Measurements from ENCODE around the gene ILRUN. TPM values are rescaled to one million over a fixed set of nuclear protein-coding genes. Genes with fewer than 3 reads are reported as not detected.

The ILRUN gene
- total RNA-seq, 1 donor from 2014 or later = 84.4 TPM

- POLR2A ChIA-PET = no interaction called here
- H3K27ac Mint-ChIP-seq = no peak overlapping the region
- intact Hi-C loops (cut with micrococcal nuclease) = no loop called here
These were observed 40.3 kb upstream of the ILRUN start for GRCh38 chr6:34736823-34737222.

GRCh38 chr6:34731393-34732060 lies 35.0 kb upstream of the ILRUN start:
- no peaks in the 10 kb centered on the region for H3K4me1 Mint-ChIP-seq
- DNase-seq (no peak), ATAC-seq (ENCODE audit: low read depth) (no peak)
- no peak for TF ChIP-seq CTCF (IDR thresholded peaks at IDR 0.05)
- intact Hi-C loops (cut with micrococcal nuclease) = no loop called here
- no peak overlapping the region for H3K4me3 Mint-ChIP-seq
- no peaks in the 10 kb centered on the region for H3K9me3 Mint-ChIP-seq
- POLR2A ChIA-PET = no interaction called here
- no peak overlapping the region for H3K27ac Mint-ChIP-seq
- no peaks in the 10 kb centered on the region for H3K36me3 Mint-ChIP-seq (ENCODE audit: low read depth)
- H3K27me3 Mint-ChIP-seq = no peaks in the 10 kb centered on the region
- CTCF ChIA-PET = no interaction called here

More at GRCh38 chr6:34736823-34737222, 40.3 kb upstream of the ILRUN start:
- Mint-ChIP-seq H3K36me3 (ENCODE audit: low read depth) (no peaks in the 10 kb centered on the region), H3K27me3 (no peaks in the 10 kb centered on the region), H3K4me3 (no peak overlapping the region), H3K4me1 (no peaks in the 10 kb centered on the region), H3K9me3 (no peaks in the 10 kb centered on the region)
- ATAC-seq (ENCODE audit: low read depth) (no peak), DNase-seq (no peak)
- no peak for TF ChIP-seq CTCF (IDR thresholded peaks at IDR 0.05)
- CTCF ChIA-PET = no interaction called here

GRCh38 chr6:34729631-34730470 lies 33.3 kb upstream of the ILRUN start:
- CTCF ChIA-PET = no interaction called here
- TF ChIP-seq CTCF (IDR thresholded peaks at IDR 0.05) = no peak
- Mint-ChIP-seq H3K4me3 (no peak overlapping the region), H3K27ac (no peak overlapping the region), H3K9me3 (peaks cover 2% of the 10 kb centered on the region), H3K27me3 (no peaks in the 10 kb centered on the region), H3K36me3 (ENCODE audit: low read depth) (no peaks in the 10 kb centered on the region), H3K4me1 (no peaks in the 10 kb centered on the region)
- intact Hi-C loops (cut with micrococcal nuclease) = no loop called here
- POLR2A ChIA-PET = no interaction called here
- DNase-seq (no peak), ATAC-seq (ENCODE audit: low read depth) (no peak)

- CTCF ChIA-PET = no interaction called here
- H3K27me3 Mint-ChIP-seq = no peaks in the 10 kb centered on the region
- H3K9me3 Mint-ChIP-seq = peaks cover 2% of the 10 kb centered on the region
- TF ChIP-seq CTCF (IDR thresholded peaks at IDR 0.05) = no peak
- H3K27ac Mint-ChIP-seq = no peak overlapping the region
- no peak for ATAC-seq (ENCODE audit: low read depth)
- intact Hi-C loops (cut with micrococcal nuclease) = no loop called here
- H3K36me3 Mint-ChIP-seq (ENCODE audit: low read depth) = no peaks in the 10 kb centered on the region
- no peak for DNase-seq
- no peak overlapping the region for H3K4me3 Mint-ChIP-seq
- POLR2A ChIA-PET = no interaction called here
- H3K4me1 Mint-ChIP-seq = no peaks in the 10 kb centered on the region
These were observed 29.5 kb upstream of the ILRUN start for GRCh38 chr6:34726055-34726454.

- no peak for TF ChIP-seq CTCF (IDR thresholded peaks at IDR 0.05)
- Mint-ChIP-seq H3K4me1 (no peaks in the 10 kb centered on the region), H3K27me3 (no peaks in the 10 kb centered on the region), H3K36me3 (ENCODE audit: low read depth) (no peaks in the 10 kb centered on the region), H3K27ac (no peak overlapping the region), H3K9me3 (peaks cover 2% of the 10 kb centered on the region), H3K4me3 (no peak overlapping the region)
- POLR2A ChIA-PET = no interaction called here
- no peak for DNase-seq
- no peak for ATAC-seq (ENCODE audit: low read depth)
- intact Hi-C loops (cut with micrococcal nuclease) = no loop called here
- CTCF ChIA-PET = no interaction called here
These were observed 26.6 kb upstream of the ILRUN start for GRCh38 chr6:34723203-34723602.

All from activated B cell treated with CpG ODN at 0.5 μM for 24 hours (primary cell).